HepG2 (cell line): Measurements from ENCODE around the gene SPATA13. TPM values are rescaled to one million over a fixed set of nuclear protein-coding genes. Genes with fewer than 3 reads are reported as not detected.

Experiments
- ELK4 ChIP-seq: sonication (generic); formaldehyde crosslinking; IDR thresholded peaks from 2 replicates; pipeline ENCODE4 v1.9.0; 2021; ENCODE audit warnings: missing genetic modification reagents, borderline replicate concordance
- ZFP36 ChIP-seq: fragments of 150-350 bp; IDR thresholded peaks from 2 replicates; pipeline ENCODE4 v1.6.1; 2018; ENCODE audit warnings: borderline replicate concordance, low read length, low read depth; ENCODE audit not compliant: partially characterized antibody
- ZNF10 ChIP-seq: sonication (generic); formaldehyde crosslinking; IDR thresholded peaks from 2 replicates; pipeline ENCODE4 v1.4.0; 2020; ENCODE audit warnings: mild to moderate bottlenecking, low read depth, missing genetic modification reagents, borderline replicate concordance
- polyA plus RNA-seq, 8 experiments: library from polyadenylated mRNA; depleted of rRNA in 3 of 8; stranded (reverse) in 7 of 8; unstranded in 1 of 8; fragments of >200 nt; fragmentation: Illumina TruSeq in 4 of 8; extraction: Trizol in 4 of 8; gene quantifications; 2 replicates each; pipeline versions ENCODE4 v1.2.1 to v1.2.3, GENCODE V29; 2011 to 2016; ENCODE audit warnings: low read depth in 4 of 8, missing spikeins in 1 of 8, mixed read lengths in 1 of 8; ENCODE audit not compliant: insufficient read depth in 1 of 8
- total RNA-seq, 5 experiments: library from RNA; depleted of rRNA; stranded (reverse); fragments of >200 nt; fragmentation: Illumina TruSeq; extraction: Trizol; gene quantifications; 2 replicates each; pipeline ENCODE4 v1.2.3, GENCODE V29; 2016; ENCODE audit warnings: low read depth in 1 of 5
- TF ChIP-seq, protein P1 (sequence below): sonication (generic); formaldehyde crosslinking; IDR thresholded peaks from 2 replicates; pipeline ENCODE4 v1.4.0; 2020; ENCODE audit warnings: mild to moderate bottlenecking, missing genetic modification reagents

SPATA13 gene
- total and polyA plus RNA-seq, 2 of the 13 experiments (the other 11 are each of a cell fraction or from before 2014, with no cell fraction given): 11.3 to 14.2 TPM

GRCh38 chr13:24175847-24176246, 15.3 kb downstream of the SPATA13 start (continued):
- TF ChIP-seq, protein P1, sequence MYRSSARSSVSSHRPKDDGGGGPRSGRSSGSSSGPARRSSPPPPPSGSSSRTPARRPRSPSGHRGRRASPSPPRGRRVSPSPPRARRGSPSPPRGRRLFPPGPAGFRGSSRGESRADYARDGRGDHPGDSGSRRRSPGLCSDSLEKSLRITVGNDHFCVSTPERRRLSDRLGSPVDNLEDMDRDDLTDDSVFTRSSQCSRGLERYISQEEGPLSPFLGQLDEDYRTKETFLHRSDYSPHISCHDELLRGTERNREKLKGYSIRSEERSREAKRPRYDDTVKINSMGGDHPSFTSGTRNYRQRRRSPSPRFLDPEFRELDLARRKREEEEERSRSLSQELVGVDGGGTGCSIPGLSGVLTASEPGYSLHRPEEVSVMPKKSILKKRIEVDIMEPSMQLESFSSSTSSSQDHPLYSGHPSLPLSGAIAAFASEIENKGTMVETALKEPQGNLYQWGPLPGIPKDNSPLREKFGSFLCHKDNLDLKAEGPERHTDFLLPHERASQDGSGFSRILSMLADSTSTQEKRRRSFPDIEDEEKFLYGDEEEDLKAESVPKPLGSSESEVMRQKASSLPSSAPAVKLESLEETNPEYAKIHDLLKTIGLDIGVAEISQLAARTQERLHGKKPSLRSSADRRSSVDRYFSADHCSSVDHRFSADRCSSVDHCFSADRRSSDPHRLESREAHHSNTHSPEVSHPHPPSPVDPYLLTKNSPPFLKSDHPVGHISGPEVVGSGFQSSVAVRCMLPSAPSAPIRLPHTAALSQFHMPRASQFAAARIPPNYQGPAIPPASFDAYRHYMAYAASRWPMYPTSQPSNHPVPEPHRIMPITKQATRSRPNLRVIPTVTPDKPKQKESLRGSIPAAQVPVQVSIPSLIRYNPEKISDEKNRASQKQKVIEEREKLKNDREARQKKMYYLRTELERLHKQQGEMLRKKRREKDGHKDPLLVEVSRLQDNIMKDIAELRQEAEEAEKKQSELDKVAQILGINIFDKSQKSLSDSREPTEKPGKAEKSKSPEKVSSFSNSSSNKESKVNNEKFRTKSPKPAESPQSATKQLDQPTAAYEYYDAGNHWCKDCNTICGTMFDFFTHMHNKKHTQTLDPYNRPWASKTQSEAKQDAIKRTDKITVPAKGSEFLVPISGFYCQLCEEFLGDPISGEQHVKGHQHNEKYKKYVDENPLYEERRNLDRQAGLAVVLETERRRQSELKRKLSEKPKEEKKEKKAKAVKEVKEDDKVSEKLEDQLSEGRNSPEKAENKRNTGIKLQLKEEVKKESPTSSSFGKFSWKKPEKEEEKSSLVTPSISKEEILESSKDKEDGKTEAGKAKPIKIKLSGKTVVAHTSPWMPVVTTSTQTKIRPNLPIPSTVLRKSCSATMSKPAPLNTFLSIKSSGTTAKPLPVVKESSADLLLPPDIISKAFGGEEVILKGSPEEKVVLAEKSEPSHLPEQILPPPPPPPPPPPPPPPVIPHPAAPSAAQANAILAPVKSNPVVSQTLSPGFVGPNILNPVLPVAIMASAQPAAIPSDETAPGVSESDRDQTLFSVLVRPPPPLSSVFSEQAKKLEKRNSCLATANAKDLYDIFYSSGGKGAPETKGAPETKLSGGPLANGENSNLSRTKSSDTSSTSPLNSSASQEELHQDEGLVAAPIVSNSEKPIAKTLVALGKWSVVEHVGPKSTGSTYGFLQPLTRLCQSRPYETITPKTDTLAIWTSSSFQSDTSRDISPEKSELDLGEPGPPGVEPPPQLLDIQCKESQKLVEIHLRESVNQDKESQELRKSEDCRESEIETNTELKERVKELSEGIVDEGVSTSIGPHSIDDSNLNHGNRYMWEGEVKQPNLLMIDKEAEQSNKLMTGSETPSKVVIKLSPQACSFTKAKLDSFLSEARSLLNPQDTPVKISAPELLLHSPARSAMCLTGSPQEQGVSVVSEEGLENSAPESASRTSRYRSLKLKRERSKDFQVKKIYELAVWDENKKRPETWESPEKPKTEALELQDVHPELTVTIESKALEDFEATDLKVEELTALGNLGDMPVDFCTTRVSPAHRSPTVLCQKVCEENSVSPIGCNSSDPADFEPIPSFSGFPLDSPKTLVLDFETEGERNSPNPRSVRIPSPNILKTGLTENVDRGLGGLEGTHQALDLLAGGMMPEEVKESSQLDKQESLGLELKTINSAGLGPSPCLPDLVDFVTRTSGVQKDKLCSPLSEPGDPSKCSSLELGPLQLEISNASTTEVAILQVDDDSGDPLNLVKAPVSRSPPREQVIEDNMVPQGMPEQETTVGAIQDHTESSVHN: no peak
- no peak for TF ChIP-seq ELK4 (CRISPR knock-in tag)
- no peak for TF ChIP-seq ZNF10 (CRISPR knock-in tag)
- no peak for TF ChIP-seq ZFP36
